ENCODE data around the gene MYH9.

GRCh38 chr22:36294293-36294620, 93.5 kb downstream of the MYH9 start:
- TF ChIP-seq EZH2 (IDR thresholded peaks at IDR 0.05; ENCODE audit: borderline replicate concordance) (no peak), CTCF (IDR thresholded peaks at IDR 0.05; ENCODE audit: poor library complexity) (no peak), EZH2phosphoT487 (IDR thresholded peaks at IDR 0.05; ENCODE audit: low read depth, severe bottlenecking, unreplicated experiment) (no peak)

All from hepatocyte (in vitro differentiated cells).